Endothelial cell of umbilical vein (primary cell): ENCODE data around the gene HOXA10. TPM values are rescaled to one million over a fixed set of nuclear protein-coding genes. Genes with fewer than 3 reads are reported as not detected.

Experiments
- BruUV-seq: library from RNA; stranded (reverse); fragments of 400-500 nt; replicated peaks from 2 replicates; lab custom pipeline; 2021; lab: Mats Ljungman, UMichigan
- CTCF ChIA-PET: fragments of 300-600, 350-600 bp; sonication (Branson Sonifier 250); formaldehyde crosslinking; loops from one replicate; lab custom pipeline; 2021; ENCODE audit warnings: antibody characterized with exemption, inconsistent platforms; lab: Charles Lee
- POLR2A ChIA-PET: fragments of 300-600, 350-600 bp; sonication (Branson Sonifier 250); formaldehyde crosslinking; loops from one replicate; lab custom pipeline; 2021; ENCODE audit warnings: antibody characterized with exemption, inconsistent platforms; lab: Charles Lee
- DNase-seq: peaks from one replicate; pipeline ENCODE4 v3.0.0-alpha.2; 2011; ENCODE audit warnings: low read depth, low spot score
- FAIRE-seq: peaks from 2 replicates; lab custom pipeline; 2011; peaks lifted over from hg19 to GRCh38; lab: Jason Lieb, UNC
- H2AFZ ChIP-seq: 2 replicates; pipeline ENCODE4 v1.6.0; 2012; ENCODE audit warnings: low read depth, low read length, control low read depth, inconsistent platforms
- H3K27ac ChIP-seq: 2 replicates; pipeline ENCODE4 v1.5.1; 2011; ENCODE audit warnings: low read depth, mild to moderate bottlenecking, control low read depth, low read length, moderate library complexity; ENCODE audit not compliant: insufficient read depth
- H3K27me3 ChIP-seq, 2 experiments: 2 replicates each; pipeline versions ENCODE4 v1.6.0 to v1.6.1; 2011; ENCODE audit warnings: low read length in 2 of 2, mixed read lengths in 1 of 2; ENCODE audit not compliant: control insufficient read depth in 2 of 2, insufficient read depth in 2 of 2
- H3K36me3 ChIP-seq, 2 experiments: 2 replicates in 1 of 2; 3 replicates in 1 of 2; pipeline ENCODE4 v1.5.1; 2011; ENCODE audit warnings: low read length in 2 of 2, mild to moderate bottlenecking in 1 of 2, moderate library complexity in 1 of 2; ENCODE audit not compliant: control insufficient read depth in 2 of 2, insufficient read depth in 2 of 2; ENCODE audit errors: extremely low read depth in 1 of 2
- H3K4me1 ChIP-seq: 3 replicates; pipeline ENCODE4 v1.5.1; 2011; ENCODE audit warnings: mild to moderate bottlenecking, low read length; ENCODE audit not compliant: control insufficient read depth, insufficient read depth; ENCODE audit errors: extremely low read depth
- H3K4me2 ChIP-seq: 2 replicates; pipeline ENCODE4 v1.6.1; 2011; ENCODE audit warnings: low read length, control low read depth, mixed read lengths; ENCODE audit not compliant: insufficient read depth
- H3K4me3 ChIP-seq, 3 experiments: fragments of 200-600 bp in 1 of 3; sonication (generic), shearing (Covaris generic) in 1 of 3; replicated peaks in 1 of 3; 2 replicates each; pipeline ENCODE4 v1.5.1; 2011 to 2016; ENCODE audit warnings: control low read depth in 3 of 3, low read length in 3 of 3, mild to moderate bottlenecking in 2 of 3, inconsistent platforms in 1 of 3, low read depth in 1 of 3, moderate library complexity in 1 of 3; ENCODE audit not compliant: insufficient read depth in 1 of 3
- H3K79me2 ChIP-seq: 2 replicates; pipeline ENCODE4 v1.6.0; 2012; ENCODE audit warnings: low read length, inconsistent platforms; ENCODE audit not compliant: control insufficient read depth, insufficient read depth
- H3K9ac ChIP-seq: replicated peaks from 2 replicates; pipeline ENCODE3; 2011; ENCODE audit warnings: low read length, control low read depth; ENCODE audit not compliant: insufficient read depth; ENCODE audit errors: extremely low read depth
- H3K9me1 ChIP-seq: replicated peaks from 3 replicates; pipeline ENCODE4 v1.6.0; 2011; ENCODE audit warnings: mild to moderate bottlenecking, low read length; ENCODE audit not compliant: control insufficient read depth, insufficient read depth; ENCODE audit errors: extremely low read depth
- H3K9me3 ChIP-seq: replicated peaks from 2 replicates; pipeline ENCODE4 v1.5.1; 2012; ENCODE audit warnings: low read length, inconsistent platforms; ENCODE audit not compliant: control insufficient read depth, insufficient read depth
- H4K20me1 ChIP-seq: replicated peaks from 2 replicates; pipeline ENCODE3; 2011; ENCODE audit warnings: mild to moderate bottlenecking, low read length; ENCODE audit not compliant: control insufficient read depth, insufficient read depth; ENCODE audit errors: extremely low read depth
- EZH2 ChIP-seq: IDR thresholded peaks from 2 replicates; pipeline ENCODE4 v1.6.1; 2012; ENCODE audit warnings: borderline replicate concordance, low read depth, mild to moderate bottlenecking, moderate library complexity, low read length, inconsistent platforms; ENCODE audit not compliant: severe bottlenecking
- FOS ChIP-seq: IDR thresholded peaks from 2 replicates; pipeline ENCODE4 v1.6.1; 2011; ENCODE audit warnings: mild to moderate bottlenecking, low read length, moderate library complexity, borderline replicate concordance; ENCODE audit not compliant: insufficient read depth
- GATA2 ChIP-seq: IDR thresholded peaks from 2 replicates; pipeline ENCODE4 v1.7.0; 2011; ENCODE audit warnings: low read depth, mild to moderate bottlenecking, moderate library complexity, mixed read lengths, low read length; ENCODE audit not compliant: insufficient read length, insufficient read depth
- POLR2A ChIP-seq: IDR thresholded peaks from 2 replicates; pipeline ENCODE4 v1.6.1; 2012; ENCODE audit warnings: low read depth, mild to moderate bottlenecking, control low read depth, low read length
- dilution Hi-C: fragments of 300-500 bp; cut with MboI; formaldehyde crosslinking; loops from one replicate; pipeline ENCODE4 v1.15.0; 2019; ENCODE audit warnings: low sequenced_read_pairs; ENCODE audit not compliant: extremely low pct_ligation_motif_present
- intact Hi-C: fragments of 100-400 bp; cut with micrococcal nuclease; formaldehyde crosslinking; loops from one replicate; pipeline ENCODE4 v1.10.0; 2022
- polyA plus RNA-seq, 4 experiments: library from polyadenylated mRNA; depleted of rRNA in 3 of 4; stranded (reverse) in 3 of 4; unstranded in 1 of 4; fragments of >200 nt; gene quantifications; 2 replicates each; pipeline versions ENCODE4 v1.2.1 to v1.2.3, GENCODE V29; 2011 to 2012; ENCODE audit warnings: missing spikeins in 1 of 4
- total RNA-seq: library from RNA; stranded (reverse); gene quantifications from 2 replicates; pipeline ENCODE4 v1.2.3, GENCODE V29; 2021
- TF ChIP-seq, protein P1 (sequence below): IDR thresholded peaks from 2 replicates; pipeline ENCODE4 v1.6.1; 2011; ENCODE audit not compliant: insufficient read depth, insufficient read length

Gene HOXA10
- total and polyA plus RNA-seq, 2 donors (not counting 3 experiments of a cell fraction or from before 2014, with no cell fraction given) = 24.4 to 30.3 TPM

DNA sequence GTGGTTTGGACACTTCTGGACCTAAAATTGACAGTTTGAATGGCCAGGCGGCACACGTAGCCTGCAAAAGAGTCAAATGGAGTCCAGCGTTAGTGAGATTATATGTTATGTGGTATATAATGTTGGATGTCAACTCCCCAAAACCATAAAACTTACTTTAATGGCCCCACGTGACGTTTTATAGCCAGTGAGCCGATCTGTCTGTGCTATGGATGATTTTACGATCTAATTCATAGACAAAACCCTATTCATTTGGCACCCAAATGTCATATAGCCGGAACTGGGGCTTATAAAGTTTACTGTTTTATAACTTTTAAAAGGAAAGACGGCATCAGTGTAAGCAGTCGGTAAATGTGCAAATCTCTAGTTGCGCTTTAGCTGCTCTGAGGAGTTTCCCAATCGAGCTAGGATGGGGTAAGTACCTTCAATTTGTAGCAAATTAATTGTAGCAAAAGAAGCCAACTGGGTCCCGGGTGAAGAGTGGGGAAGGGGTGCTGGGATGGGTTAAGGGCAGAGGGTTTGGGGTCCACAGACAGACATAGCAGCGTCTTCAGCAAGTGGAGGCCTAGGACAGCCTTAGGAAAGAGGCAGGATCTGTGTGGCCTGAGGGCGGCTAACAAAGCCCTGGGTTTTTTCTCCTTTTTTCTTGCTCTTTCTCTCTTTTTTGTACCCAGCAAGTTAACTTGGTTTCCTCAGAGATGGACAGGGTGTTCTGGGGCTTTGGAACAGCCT lies 33.8 kb downstream of the HOXA10 start:
- ChIA-PET CTCF (interaction anchor here (0.5 to 7.0 kb wide), 15 partner anchors 8 to 768 kb away, joined by 3 to 68 read pairs (median 4); partner anchors contain the start of gene HOXA7), POLR2A (interaction anchor here (0.6 to 2.2 kb wide), 3 partner anchors 10 to 277 kb away, joined by 3 to 7 read pairs (median 4); partner anchors contain the start of gene HOXA3)
- Histone ChIP-seq H3K36me3 (peaks cover 0 to 13% of the 10 kb centered on the region in 2 experiments), H3K4me3 (peak overlapping the region in 2 of 3 experiments; percentile 12 to 13), H2AFZ (no peak overlapping the region), H3K27me3 (no peaks in the 10 kb centered on the region), H3K4me1 (peaks cover 77% of the 10 kb centered on the region), H3K79me2 (peaks cover 91% of the 10 kb centered on the region), H3K9me3 (no peaks in the 10 kb centered on the region), H3K9me1 (no peaks in the 10 kb centered on the region), H3K9ac (peak overlapping the region; percentile 84), H3K4me2 (peak overlapping the region; percentile 92), H4K20me1 (no peaks in the 10 kb centered on the region), H3K27ac (peak overlapping the region; percentile 82)
- intact Hi-C loops (loop anchor here (5.0 kb wide), 2 partner anchors 638 to 688 kb away; no protein-coding TSS in a partner anchor), dilution Hi-C loops (no loop called here)
- TF ChIP-seq POLR2A (peak; percentile 3), EZH2 (no peak)
- FAIRE-seq = peak; percentile 60
- BruUV-seq = no TSS peak
- no peak for DNase-seq

DNA sequence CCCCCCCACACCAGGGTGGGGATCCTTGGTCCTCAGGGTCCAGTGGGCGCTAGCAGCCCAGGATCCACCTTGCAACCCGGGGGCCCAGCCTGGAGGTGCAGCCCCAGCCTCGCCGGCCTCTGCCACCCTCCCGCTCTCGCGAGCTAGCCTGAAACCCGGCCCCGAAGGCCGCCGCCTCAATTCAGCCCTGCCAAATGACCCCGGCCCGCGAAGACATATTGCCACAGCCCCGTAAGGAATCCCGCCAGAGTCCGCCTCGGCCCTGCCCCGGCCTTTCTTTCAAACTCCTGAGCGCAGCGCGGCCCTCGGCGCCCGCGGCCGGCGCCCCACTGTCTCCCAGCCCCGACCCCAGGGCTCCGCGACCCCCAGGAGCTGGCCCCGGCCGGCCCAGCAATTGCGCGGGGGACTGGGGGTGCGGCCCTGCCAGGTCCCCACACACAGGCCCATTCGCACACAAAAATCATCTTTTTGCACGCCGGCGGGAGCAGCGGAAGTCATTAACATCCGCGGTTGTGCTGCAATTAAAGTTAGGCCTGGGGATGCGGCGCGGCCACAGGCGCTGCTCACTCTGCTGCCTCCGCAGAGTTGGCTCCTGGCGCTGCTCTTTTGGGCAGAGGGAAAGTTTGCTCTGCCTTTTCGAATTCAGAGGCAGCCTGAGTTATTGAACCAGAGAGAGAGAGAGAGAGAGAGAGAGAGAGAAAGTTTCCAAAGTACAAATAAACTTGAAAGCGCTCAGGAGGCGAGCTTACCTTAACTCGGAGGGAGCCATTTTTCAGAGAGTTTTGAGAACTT lies 34.6 kb downstream of the HOXA10 start:
- Histone ChIP-seq H3K27me3 (no peaks in the 10 kb centered on the region), H4K20me1 (no peaks in the 10 kb centered on the region), H3K27ac (peak overlapping the region; percentile 82), H3K36me3 (peaks cover 0 to 7% of the 10 kb centered on the region in 2 experiments), H3K4me2 (peak overlapping the region; percentile 92), H3K9me1 (no peaks in the 10 kb centered on the region), H3K4me1 (peaks cover 79% of the 10 kb centered on the region), H3K9me3 (no peaks in the 10 kb centered on the region), H3K79me2 (peaks cover 89% of the 10 kb centered on the region), H2AFZ (no peak overlapping the region), H3K9ac (peak overlapping the region; percentile 84), H3K4me3 (peak overlapping the region; percentile 6 to 24 (median 12))
- dilution Hi-C loops (no loop called here), intact Hi-C loops (loop anchor here (5.0 kb wide), 2 partner anchors 637 to 687 kb away; no protein-coding TSS in a partner anchor)
- TF ChIP-seq FOS = no peak
- TF ChIP-seq, protein P1, sequence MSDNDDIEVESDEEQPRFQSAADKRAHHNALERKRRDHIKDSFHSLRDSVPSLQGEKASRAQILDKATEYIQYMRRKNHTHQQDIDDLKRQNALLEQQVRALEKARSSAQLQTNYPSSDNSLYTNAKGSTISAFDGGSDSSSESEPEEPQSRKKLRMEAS = no peak
- TF ChIP-seq GATA2 = no peak
- POLR2A ChIA-PET = interaction anchor here (0.6 to 2.2 kb wide), 2 partner anchors 13 to 276 kb away, joined by 4 to 7 read pairs; partner anchors contain the start of gene HOXA3
- no peak for DNase-seq
- FAIRE-seq = no peak
- no TSS peak for BruUV-seq
- CTCF ChIA-PET = interaction anchor here (0.5 to 3.4 kb wide), 10 partner anchors 9 to 767 kb away, joined by 3 to 15 read pairs (median 4); partner anchors contain the start of gene HOXA7
